Fibroblast of mammary gland (primary cell): ENCODE data around the gene PCAT6.
A peak's percentile ranks its signal among the peaks of the same experiment; 100 is the strongest.

Source experiments
- DNase-seq: peaks from one replicate; pipeline ENCODE4 v3.0.0-alpha.2; 2010; ENCODE audit warnings: low read depth
- H3K4me3 ChIP-seq: 2 replicates; pipeline ENCODE4 v1.5.1; 2011; ENCODE audit warnings: low read depth, mild to moderate bottlenecking, low read length, moderate library complexity; ENCODE audit not compliant: control insufficient read depth
- CTCF ChIP-seq: conservative IDR thresholded peaks from 2 replicates; pipeline ENCODE4 v1.5.1; 2011; ENCODE audit warnings: low read depth, low read length, inconsistent platforms; ENCODE audit not compliant: control insufficient read depth, insufficient read depth

The PCAT6 gene

GRCh38 chr1:202857136-202857610 is 46.4 kb downstream of the PCAT6 start:
- no peak overlapping the region for H3K4me3 ChIP-seq
- no peak for TF ChIP-seq CTCF
- DNase-seq: no peak

- no peak for TF ChIP-seq CTCF
- H3K4me3 ChIP-seq: no peak overlapping the region
- DNase-seq: peak; percentile 83
Measured at GRCh38 chr1:202858331-202858730, 47.6 kb downstream of the PCAT6 start.

DNA sequence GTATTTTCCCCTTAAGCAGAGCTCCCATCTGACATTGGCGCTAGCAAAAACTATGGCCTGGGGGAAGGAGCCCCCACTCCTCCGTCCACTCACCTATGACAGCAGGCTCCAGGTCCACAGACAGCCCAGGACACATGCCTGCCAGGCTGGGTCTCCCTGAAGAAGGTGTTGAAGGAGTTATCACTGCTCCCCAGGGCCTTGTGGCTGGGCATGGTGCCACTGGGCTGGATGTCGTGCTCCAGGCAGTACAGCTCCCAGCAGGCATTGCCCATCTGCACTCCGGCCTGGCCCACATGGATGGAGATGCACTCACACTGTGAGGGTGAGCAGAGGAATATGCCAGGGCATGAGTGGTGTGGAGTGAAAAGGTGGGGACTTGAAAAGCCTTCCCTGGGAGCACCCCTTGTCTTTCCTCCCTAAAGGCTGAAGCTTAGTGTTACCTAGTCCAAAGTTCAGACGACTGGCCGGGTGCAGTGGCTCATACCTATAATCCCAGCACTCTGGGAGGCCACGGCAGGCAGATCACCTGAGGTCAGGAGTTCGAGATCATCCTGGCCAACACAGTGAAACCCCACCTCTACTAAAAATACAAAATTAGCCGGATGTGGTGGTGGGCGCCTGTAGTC is 48.1 kb downstream of the PCAT6 start:
- peak; percentile 32 for DNase-seq
- no peak for TF ChIP-seq CTCF
- H3K4me3 ChIP-seq: no peak overlapping the region

- DNase-seq: peak; percentile 24
- TF ChIP-seq CTCF: no peak
- H3K4me3 ChIP-seq: peak overlapping the region; percentile 66
Measured at GRCh38 chr1:202860744-202861419, 50.1 kb downstream of the PCAT6 start.
